ENCODE data around the gene PTGES3L.

PTGES3L gene

GRCh38 chr17:42979511-42980273 lies at the start of gene PTGES3L:
Gene PTGES3L (minus strand): TSS chr17:42980080. CDS start chr17:42980053, 27 bp downstream.
- DNase-seq = no peak

- no peak for DNase-seq
Measured at GRCh38 chr17:43028221-43028861, 48.5 kb upstream of the PTGES3L start.

GRCh38 chr17:43027091-43028032 lies 47.5 kb upstream of the PTGES3L start:
- no peak for DNase-seq

- peak; percentile 28 for DNase-seq
Measured at GRCh38 chr17:43026595-43026994, 46.7 kb upstream of the PTGES3L start.

GRCh38 chr17:43025766-43026537 lies 46.1 kb upstream of the PTGES3L start:
- no peak for DNase-seq

GRCh38 chr17:43025290-43025657 lies 45.4 kb upstream of the PTGES3L start:
- DNase-seq = peak; percentile 43

GRCh38 chr17:43024407-43025289 lies 44.8 kb upstream of the PTGES3L start, which contains the start of gene RND2:
Gene RND2 (plus strand): TSS chr17:43025231. CDS start chr17:43025348, 117 bp downstream.
- DNase-seq = peak; percentile 96

GRCh38 chr17:43021741-43022512 lies 42.0 kb upstream of the PTGES3L start, which contains the start of gene VAT1:
Gene VAT1 (minus strand): TSS chr17:43022385. CDS start chr17:43022322, 63 bp downstream.
- DNase-seq = peak; percentile 93

GRCh38 chr17:43020789-43021740 lies 41.2 kb upstream of the PTGES3L start:
- DNase-seq = peak; percentile 78

GRCh38 chr17:43020030-43020621 lies 40.2 kb upstream of the PTGES3L start:
- no peak for DNase-seq

GRCh38 chr17:43019418-43019817 lies 39.5 kb upstream of the PTGES3L start:
- peak; percentile 37 for DNase-seq

GRCh38 chr17:43018932-43019331 lies 39.1 kb upstream of the PTGES3L start:
- DNase-seq = no peak

- DNase-seq = peak; percentile 69
Measured at GRCh38 chr17:43018008-43018853, 38.4 kb upstream of the PTGES3L start.

GRCh38 chr17:43016216-43016615 lies 36.3 kb upstream of the PTGES3L start:
- no peak for DNase-seq

- no peak for DNase-seq
Measured at GRCh38 chr17:43015579-43015978, 35.7 kb upstream of the PTGES3L start.

- DNase-seq = no peak
Measured at GRCh38 chr17:43014649-43015542, 35.0 kb upstream of the PTGES3L start.
